Measurements from ENCODE around the gene CRY2.

DNA sequence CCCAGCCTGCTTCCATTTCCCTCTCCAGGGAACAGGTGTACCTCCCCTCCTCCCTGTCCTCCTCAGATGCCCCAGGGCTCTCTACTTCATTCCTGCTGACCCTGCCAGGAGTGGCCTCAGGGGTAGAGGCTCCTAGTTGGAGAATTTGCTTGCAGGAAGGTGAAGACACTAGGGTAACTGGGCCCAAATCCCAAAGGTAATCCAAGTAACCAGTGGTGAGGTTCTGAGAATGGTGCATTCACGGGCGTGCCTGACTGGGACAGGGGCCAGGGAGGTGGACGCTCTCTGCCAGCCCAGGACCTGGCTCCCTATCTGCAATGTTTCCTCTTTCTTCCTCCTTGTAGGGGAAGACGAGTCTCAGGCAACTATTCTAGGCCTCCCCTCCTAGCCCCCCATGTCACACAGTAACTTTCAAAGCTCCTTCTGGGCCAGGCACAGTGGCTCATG is 39.5 kb upstream of the CRY2 start:
- TF ChIP-seq CTCF (conservative IDR thresholded peaks at IDR 0.05 in 1 of 2, IDR thresholded peaks at IDR 0.05 in 1 of 2; ENCODE audit: extremely low read depth in 1 of 2, insufficient read depth in 1 of 2, low read depth in 1 of 2, low read length in 2 of 2) (no peak), EZH2 (IDR thresholded peaks at IDR 0.05; ENCODE audit: borderline replicate concordance, low read length) (no peak)
